ENCODE measurements around the gene HOXB9.

DNA sequence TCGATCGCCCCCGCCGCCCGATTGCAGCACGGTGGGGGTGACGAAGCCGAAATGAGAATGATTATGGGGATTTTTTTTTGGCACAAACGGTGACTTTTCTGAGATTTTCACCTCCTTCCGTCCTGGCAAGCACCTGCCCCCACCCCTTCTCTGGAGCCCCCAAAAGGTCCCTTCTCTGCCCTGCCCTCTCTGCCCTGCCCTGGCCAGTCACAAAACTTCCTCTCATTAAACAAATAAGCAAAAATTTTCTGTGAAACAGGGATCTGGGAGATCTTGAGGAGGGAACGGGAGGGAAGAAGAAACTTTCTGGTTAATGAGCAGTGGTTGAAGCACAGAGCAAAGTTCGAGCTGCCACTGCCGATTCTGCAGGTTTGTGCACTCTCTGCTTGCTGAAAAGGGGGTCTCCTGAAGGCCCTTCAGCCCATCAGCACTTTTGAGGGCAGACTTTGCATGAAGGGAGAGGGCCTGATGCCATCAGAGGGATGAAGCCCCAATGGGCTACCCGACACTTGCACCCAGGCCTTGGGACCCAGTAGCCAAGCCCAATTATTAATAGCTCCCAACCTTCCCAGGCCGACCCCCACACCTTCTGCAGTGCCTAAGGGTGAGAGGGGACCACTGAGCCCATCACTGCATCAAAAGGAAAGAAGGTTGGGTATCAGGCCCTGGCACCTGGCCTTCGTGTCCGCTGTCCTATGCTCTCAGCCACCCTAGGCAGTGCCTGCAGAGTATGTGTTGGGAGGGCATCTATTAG lies 10.0 kb downstream of the HOXB9 start:
- TF ChIP-seq RARB (CRISPR knock-in tag; IDR thresholded peaks at IDR 0.05) (no peak), ZFP30 (CRISPR knock-in tag; IDR thresholded peaks at IDR 0.05) (no peak), CSDC2 (CRISPR knock-in tag; IDR thresholded peaks at IDR 0.05) (no peak), OSR1 (CRISPR knock-in tag; IDR thresholded peaks at IDR 0.05) (no peak), BACH2 (CRISPR knock-in tag; IDR thresholded peaks at IDR 0.05; ENCODE audit: borderline replicate concordance) (no peak), ISL1 (CRISPR knock-in tag; IDR thresholded peaks at IDR 0.05) (no peak), ZNF8 (CRISPR knock-in tag; IDR thresholded peaks at IDR 0.05) (no peak), ZC3H10 (CRISPR knock-in tag; IDR thresholded peaks at IDR 0.05) (no peak), ESRRG (CRISPR knock-in tag; IDR thresholded peaks at IDR 0.05) (no peak), TOX (CRISPR knock-in tag; IDR thresholded peaks at IDR 0.05; ENCODE audit: borderline replicate concordance) (no peak)
- TF ChIP-seq, protein P1, sequence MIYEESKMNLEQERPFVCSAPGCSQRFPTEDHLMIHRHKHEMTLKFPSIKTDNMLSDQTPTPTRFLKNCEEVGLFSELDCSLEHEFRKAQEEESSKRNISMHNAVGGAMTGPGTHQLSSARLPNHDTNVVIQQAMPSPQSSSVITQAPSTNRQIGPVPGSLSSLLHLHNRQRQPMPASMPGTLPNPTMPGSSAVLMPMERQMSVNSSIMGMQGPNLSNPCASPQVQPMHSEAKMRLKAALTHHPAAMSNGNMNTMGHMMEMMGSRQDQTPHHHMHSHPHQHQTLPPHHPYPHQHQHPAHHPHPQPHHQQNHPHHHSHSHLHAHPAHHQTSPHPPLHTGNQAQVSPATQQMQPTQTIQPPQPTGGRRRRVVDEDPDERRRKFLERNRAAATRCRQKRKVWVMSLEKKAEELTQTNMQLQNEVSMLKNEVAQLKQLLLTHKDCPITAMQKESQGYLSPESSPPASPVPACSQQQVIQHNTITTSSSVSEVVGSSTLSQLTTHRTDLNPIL (CRISPR knock-in tag; IDR thresholded peaks at IDR 0.05; ENCODE audit: low read depth) = no peak
- TF ChIP-seq, protein P2, sequence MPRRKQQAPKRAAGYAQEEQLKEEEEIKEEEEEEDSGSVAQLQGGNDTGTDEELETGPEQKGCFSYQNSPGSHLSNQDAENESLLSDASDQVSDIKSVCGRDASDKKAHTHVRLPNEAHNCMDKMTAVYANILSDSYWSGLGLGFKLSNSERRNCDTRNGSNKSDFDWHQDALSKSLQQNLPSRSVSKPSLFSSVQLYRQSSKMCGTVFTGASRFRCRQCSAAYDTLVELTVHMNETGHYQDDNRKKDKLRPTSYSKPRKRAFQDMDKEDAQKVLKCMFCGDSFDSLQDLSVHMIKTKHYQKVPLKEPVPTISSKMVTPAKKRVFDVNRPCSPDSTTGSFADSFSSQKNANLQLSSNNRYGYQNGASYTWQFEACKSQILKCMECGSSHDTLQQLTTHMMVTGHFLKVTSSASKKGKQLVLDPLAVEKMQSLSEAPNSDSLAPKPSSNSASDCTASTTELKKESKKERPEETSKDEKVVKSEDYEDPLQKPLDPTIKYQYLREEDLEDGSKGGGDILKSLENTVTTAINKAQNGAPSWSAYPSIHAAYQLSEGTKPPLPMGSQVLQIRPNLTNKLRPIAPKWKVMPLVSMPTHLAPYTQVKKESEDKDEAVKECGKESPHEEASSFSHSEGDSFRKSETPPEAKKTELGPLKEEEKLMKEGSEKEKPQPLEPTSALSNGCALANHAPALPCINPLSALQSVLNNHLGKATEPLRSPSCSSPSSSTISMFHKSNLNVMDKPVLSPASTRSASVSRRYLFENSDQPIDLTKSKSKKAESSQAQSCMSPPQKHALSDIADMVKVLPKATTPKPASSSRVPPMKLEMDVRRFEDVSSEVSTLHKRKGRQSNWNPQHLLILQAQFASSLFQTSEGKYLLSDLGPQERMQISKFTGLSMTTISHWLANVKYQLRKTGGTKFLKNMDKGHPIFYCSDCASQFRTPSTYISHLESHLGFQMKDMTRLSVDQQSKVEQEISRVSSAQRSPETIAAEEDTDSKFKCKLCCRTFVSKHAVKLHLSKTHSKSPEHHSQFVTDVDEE (CRISPR knock-in tag; IDR thresholded peaks at IDR 0.05) = no peak
- TF ChIP-seq, protein P3, sequence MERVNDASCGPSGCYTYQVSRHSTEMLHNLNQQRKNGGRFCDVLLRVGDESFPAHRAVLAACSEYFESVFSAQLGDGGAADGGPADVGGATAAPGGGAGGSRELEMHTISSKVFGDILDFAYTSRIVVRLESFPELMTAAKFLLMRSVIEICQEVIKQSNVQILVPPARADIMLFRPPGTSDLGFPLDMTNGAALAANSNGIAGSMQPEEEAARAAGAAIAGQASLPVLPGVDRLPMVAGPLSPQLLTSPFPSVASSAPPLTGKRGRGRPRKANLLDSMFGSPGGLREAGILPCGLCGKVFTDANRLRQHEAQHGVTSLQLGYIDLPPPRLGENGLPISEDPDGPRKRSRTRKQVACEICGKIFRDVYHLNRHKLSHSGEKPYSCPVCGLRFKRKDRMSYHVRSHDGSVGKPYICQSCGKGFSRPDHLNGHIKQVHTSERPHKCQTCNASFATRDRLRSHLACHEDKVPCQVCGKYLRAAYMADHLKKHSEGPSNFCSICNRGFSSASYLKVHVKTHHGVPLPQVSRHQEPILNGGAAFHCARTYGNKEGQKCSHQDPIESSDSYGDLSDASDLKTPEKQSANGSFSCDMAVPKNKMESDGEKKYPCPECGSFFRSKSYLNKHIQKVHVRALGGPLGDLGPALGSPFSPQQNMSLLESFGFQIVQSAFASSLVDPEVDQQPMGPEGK (CRISPR knock-in tag; IDR thresholded peaks at IDR 0.05; ENCODE audit: borderline replicate concordance) = no peak

All from SK-N-SH treated with all-trans-retinoic acid at 6 μM for 48 hours (cell line).